Neural progenitor cell (in vitro differentiated cells): ENCODE data around the gene CHRDL2.

Experiments used
- CTCF ChIP-seq: fragments of 200-600 bp; sonication (generic); IDR thresholded peaks from 2 replicates; pipeline ENCODE4 v1.5.1; 2017; ENCODE audit warnings: antibody characterized with exemption, mild to moderate bottlenecking
- EZH2 ChIP-seq: fragments of 200-600 bp; sonication (generic); IDR thresholded peaks from 2 replicates; pipeline ENCODE4 v1.6.1; 2017; ENCODE audit warnings: antibody characterized with exemption, mild to moderate bottlenecking, moderate library complexity
- EZH2phosphoT487 ChIP-seq: fragments of 200-600 bp; sonication (generic); IDR thresholded peaks from 2 replicates; pipeline ENCODE4 v1.6.1; 2017; ENCODE audit warnings: antibody characterized with exemption

- no peak for TF ChIP-seq CTCF
- no peak for TF ChIP-seq EZH2
- no peak for TF ChIP-seq EZH2phosphoT487
These were observed 49.2 kb upstream of the CHRDL2 start for GRCh38 chr11:74780248-74781005.
